GM21381 (cell line): ENCODE results near the gene HLX.

Experiments used
- ATAC-seq: cut with Tn5 transposase; IDR thresholded peaks from one replicate; pipeline ENCODE4 v1.9.1; 2021; ENCODE audit warnings: mild to moderate bottlenecking, moderate library complexity; ENCODE audit not compliant: unreplicated experiment

The HLX gene

DNA sequence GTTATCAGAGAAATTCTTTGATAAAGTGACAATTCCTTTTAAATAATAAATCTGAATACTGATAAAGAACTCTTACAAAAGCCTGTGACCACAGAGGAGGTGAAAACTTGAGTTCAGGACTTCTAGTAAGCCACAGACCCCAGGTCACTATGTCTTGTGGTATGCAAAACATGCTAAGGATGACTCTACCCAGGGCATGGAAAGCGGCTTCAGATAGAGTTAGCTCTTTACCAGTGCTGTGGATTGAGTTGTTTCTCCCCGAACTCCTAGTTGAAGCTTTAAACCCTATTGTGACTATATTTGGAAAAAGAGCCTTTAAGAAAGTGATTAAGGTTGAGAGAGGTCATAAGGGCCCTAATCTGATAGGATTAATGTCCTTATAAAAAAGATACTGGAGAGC, 42.3 kb downstream of the HLX start:
- ATAC-seq = no peak

- ATAC-seq = no peak
These were observed 42.9 kb downstream of the HLX start for GRCh38 chr1:220921971-220922635.

GRCh38 chr1:220922951-220923350, 43.7 kb downstream of the HLX start:
- no peak for ATAC-seq

DNA sequence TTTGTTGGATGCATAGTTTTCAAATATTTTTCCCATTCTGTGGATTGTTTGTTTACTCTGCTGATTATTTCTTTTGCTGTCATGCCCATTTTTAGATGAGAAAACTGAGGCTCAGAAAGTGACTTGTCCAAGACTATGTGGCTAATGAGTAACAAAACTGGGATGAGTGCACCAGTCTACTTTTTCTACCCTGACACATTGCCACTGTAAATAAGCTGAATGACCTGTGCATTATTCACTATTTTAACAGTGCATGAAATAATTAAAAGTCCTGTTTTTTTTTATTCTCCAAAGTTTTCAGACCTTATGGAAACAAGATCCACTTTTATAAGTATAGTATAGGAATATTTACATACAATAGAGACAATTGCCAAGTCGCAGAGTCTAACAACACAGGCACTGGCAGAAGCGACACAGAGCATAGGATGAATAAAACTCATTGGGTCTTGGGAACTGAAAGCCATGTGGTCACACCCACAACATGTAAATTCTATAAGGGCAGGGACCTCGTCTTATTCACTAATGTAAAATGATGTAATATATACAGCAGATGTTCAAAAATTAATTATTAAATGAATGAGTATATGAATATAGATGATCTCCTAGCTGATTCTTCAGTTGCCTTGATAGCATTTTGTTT, 45.2 kb downstream of the HLX start:
- ATAC-seq = no peak

- ATAC-seq = no peak
These were observed 46.5 kb downstream of the HLX start for GRCh38 chr1:220925707-220926106.

DNA sequence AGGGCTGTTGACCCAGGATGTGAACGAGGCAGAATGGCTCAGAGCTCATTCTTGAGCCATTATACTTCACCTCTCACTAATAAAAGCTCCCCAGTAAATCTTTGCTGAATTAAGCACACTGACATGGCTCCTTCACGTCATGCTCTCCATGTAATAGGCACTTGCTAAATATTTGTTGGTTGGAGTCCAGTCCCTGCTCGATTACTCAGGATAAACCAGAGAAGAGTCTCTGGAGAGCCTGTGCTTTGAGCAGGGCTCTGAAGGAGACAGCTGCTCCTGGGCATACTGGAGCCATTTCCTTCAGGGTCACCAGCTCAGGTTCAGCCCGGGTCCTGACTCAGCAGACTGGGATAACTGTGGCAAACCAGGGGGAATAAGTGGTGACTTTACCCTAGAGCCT, 46.9 kb downstream of the HLX start:
- no peak for ATAC-seq

GRCh38 chr1:220927442-220927841, 48.2 kb downstream of the HLX start:
- no peak for ATAC-seq

DNA sequence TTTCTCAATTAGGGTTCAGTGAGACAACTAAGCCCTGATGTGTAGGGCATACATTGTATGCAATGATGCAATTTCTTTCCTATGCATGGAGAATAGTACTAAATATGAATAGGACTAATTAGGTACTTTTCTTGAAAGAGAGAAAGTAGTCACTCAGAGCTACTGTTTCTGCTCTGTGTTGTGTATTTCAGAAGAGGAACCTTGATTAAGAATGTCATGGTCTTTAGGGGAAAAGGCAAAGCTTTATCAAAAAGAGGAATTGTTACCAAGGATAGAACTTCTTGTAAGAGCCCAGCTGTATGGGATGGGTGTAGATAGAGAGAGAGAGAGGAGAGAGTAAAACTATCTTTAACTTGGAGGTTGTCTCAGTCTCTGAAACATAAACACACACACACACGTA, 49.1 kb downstream of the HLX start:
- ATAC-seq = no peak

- no peak for ATAC-seq
These were observed 49.6 kb downstream of the HLX start for GRCh38 chr1:220928725-220929300.

- ATAC-seq = no peak
These were observed 50.1 kb downstream of the HLX start for GRCh38 chr1:220929304-220929703.
